Neural cell (in vitro differentiated cells): ENCODE measurements around the gene MPHOSPH8. TPM values are rescaled to one million over a fixed set of nuclear protein-coding genes. Genes with fewer than 3 reads are reported as not detected.

Experiments
- H2AFZ ChIP-seq: fragments of 200-600, 300-800 bp; sonication (generic), shearing (Covaris generic); 2 replicates; pipeline ENCODE4 v1.6.0; 2014; ENCODE audit warnings: low read depth, mild to moderate bottlenecking, antibody characterized with exemption, low read length, moderate library complexity
- H3F3A ChIP-seq: fragments of 200-600 bp; shearing (Covaris generic); 2 replicates; pipeline ENCODE4 v1.6.1; 2016; ENCODE audit warnings: mild to moderate bottlenecking, moderate library complexity, mixed read lengths, antibody characterized with exemption, low read length; ENCODE audit not compliant: insufficient read depth, poor library complexity, severe bottlenecking
- H3K27ac ChIP-seq: fragments of 200-600, 300-800 bp; sonication (generic), shearing (Covaris generic); 2 replicates; pipeline ENCODE4 v1.5.1; 2014; ENCODE audit warnings: mild to moderate bottlenecking, low read length, moderate library complexity
- H3K27me3 ChIP-seq: fragments of 300-800, 200-600 bp; sonication (generic), shearing (Covaris generic); 2 replicates; pipeline ENCODE4 v1.6.0; 2014; ENCODE audit warnings: mild to moderate bottlenecking, low read depth, low read length, moderate library complexity; ENCODE audit not compliant: insufficient read depth
- H3K36me3 ChIP-seq: fragments of 300-800, 200-600 bp; sonication (generic), shearing (Covaris generic); 2 replicates; pipeline ENCODE4 v1.5.1; 2014; ENCODE audit warnings: mild to moderate bottlenecking, antibody characterized with exemption, low read length, moderate library complexity; ENCODE audit not compliant: insufficient read depth
- H3K4me2 ChIP-seq: fragments of 300-800, 200-600 bp; sonication (generic), shearing (Covaris generic); 2 replicates; pipeline ENCODE4 v1.6.0; 2014; ENCODE audit warnings: mild to moderate bottlenecking, low read length
- H3K4me3 ChIP-seq: fragments of 300-800, 200-600 bp; sonication (generic), shearing (Covaris generic); 2 replicates; pipeline ENCODE4 v1.5.1; 2014; ENCODE audit warnings: mild to moderate bottlenecking, low read length, moderate library complexity
- H3K79me2 ChIP-seq: fragments of 200-600 bp; shearing (Covaris generic); replicated peaks from 2 replicates; pipeline ENCODE4 v1.6.0; 2014; ENCODE audit warnings: mild to moderate bottlenecking, low read length, moderate library complexity; ENCODE audit not compliant: insufficient read depth
- H3K9ac ChIP-seq: fragments of 300-800, 200-600 bp; sonication (generic), shearing (Covaris generic); 2 replicates; pipeline ENCODE4 v1.6.1; 2016; ENCODE audit warnings: mild to moderate bottlenecking, low read length, mixed read lengths
- H3K9me2 ChIP-seq: fragments of 200-600 bp; shearing (Covaris generic); 2 replicates; pipeline ENCODE4 v1.6.1; 2016; ENCODE audit warnings: mild to moderate bottlenecking, low read length, mixed read lengths; ENCODE audit not compliant: insufficient read depth
- H3K9me3 ChIP-seq: fragments of 200-600, 300-800 bp; sonication (generic), shearing (Covaris generic); 2 replicates; pipeline ENCODE4 v1.6.1; 2016; ENCODE audit warnings: mild to moderate bottlenecking, mixed run types, low read length, moderate library complexity, mixed read lengths
- H4K20me1 ChIP-seq: fragments of 200-600 bp; shearing (Covaris generic); 2 replicates; pipeline ENCODE4 v1.6.1; 2016; ENCODE audit warnings: mild to moderate bottlenecking, mixed run types; ENCODE audit not compliant: insufficient read depth
- CTCF ChIP-seq: fragments of 450-650 bp; IDR thresholded peaks from 2 replicates; pipeline ENCODE4 v1.5.1; 2014; ENCODE audit warnings: antibody characterized with exemption, mild to moderate bottlenecking, moderate library complexity; ENCODE audit not compliant: poor library complexity, severe bottlenecking
- EP300 ChIP-seq: fragments of 450-650 bp; conservative IDR thresholded peaks from 2 replicates; pipeline ENCODE4 v1.6.1; 2014; ENCODE audit warnings: antibody characterized with exemption, mild to moderate bottlenecking, moderate library complexity; ENCODE audit not compliant: poor library complexity, severe bottlenecking
- EZH2 ChIP-seq: fragments of 200-600, 300-800 bp; shearing (Covaris generic), sonication (generic); IDR thresholded peaks from 2 replicates; pipeline ENCODE4 v1.6.1; 2014; ENCODE audit warnings: antibody characterized with exemption, low read length, borderline replicate concordance, mild to moderate bottlenecking; ENCODE audit not compliant: insufficient read depth, poor library complexity, severe bottlenecking
- MXI1 ChIP-seq: fragments of 450-650 bp; conservative IDR thresholded peaks from 2 replicates; pipeline ENCODE4 v1.6.1; 2014; ENCODE audit warnings: antibody characterized with exemption, mild to moderate bottlenecking; ENCODE audit not compliant: poor library complexity, severe bottlenecking
- POLR2AphosphoS5 ChIP-seq: IDR thresholded peaks from 2 replicates; pipeline ENCODE4 v1.6.1; 2012
- RAD21 ChIP-seq: fragments of 450-650 bp; conservative IDR thresholded peaks from 2 replicates; pipeline ENCODE4 v1.6.1; 2014; ENCODE audit warnings: antibody characterized with exemption, mild to moderate bottlenecking, moderate library complexity
- REST ChIP-seq: IDR thresholded peaks from 2 replicates; pipeline ENCODE4 v1.6.1; 2012; ENCODE audit warnings: borderline replicate concordance
- SMC3 ChIP-seq: fragments of 450-650 bp; conservative IDR thresholded peaks from 2 replicates; pipeline ENCODE4 v1.6.1; 2014; ENCODE audit warnings: antibody characterized with exemption, mild to moderate bottlenecking, moderate library complexity; ENCODE audit not compliant: poor library complexity
- TAF1 ChIP-seq: IDR thresholded peaks from 2 replicates; pipeline ENCODE4 v1.6.1; 2012; ENCODE audit warnings: low read depth
- polyA plus RNA-seq: library from polyadenylated mRNA; depleted of rRNA; stranded (reverse); fragments of >200 nt; gene quantifications from 2 replicates; pipeline ENCODE4 v1.2.3, GENCODE V29; 2014

MPHOSPH8 gene
- polyA plus RNA-seq, 1 donor from 2014 or later: 35.0 TPM

DNA sequence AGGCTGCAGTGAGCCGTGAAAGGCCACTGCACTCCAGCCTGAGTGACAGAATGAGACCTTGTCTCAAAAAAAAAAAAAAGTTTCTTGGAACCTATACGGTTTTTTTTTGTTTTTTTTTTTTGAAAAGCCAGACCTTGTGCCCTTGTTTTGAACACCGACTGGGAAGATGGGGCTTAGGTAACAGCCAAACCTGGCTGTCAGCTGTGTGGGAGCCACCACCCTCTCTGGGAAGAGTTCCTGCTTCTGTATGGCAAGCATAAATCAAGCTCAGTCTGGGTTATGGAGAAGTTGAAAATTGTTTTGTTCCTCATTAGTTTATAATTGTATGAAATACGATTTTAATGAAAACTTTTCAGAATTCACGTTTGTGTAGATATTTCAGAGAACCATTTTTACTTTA is 39.5 kb downstream of the MPHOSPH8 start:
- H3K9me3 ChIP-seq: no peaks in the 10 kb centered on the region
- no peaks in the 10 kb centered on the region for H3K79me2 ChIP-seq
- no peaks in the 10 kb centered on the region for H3F3A ChIP-seq
- H4K20me1 ChIP-seq: no peaks in the 10 kb centered on the region
- TF ChIP-seq RAD21: no peak
- no peak for TF ChIP-seq TAF1
- no peak for TF ChIP-seq REST
- TF ChIP-seq SMC3: no peak
- no peak for TF ChIP-seq POLR2AphosphoS5
- no peak for TF ChIP-seq MXI1
- no peak for TF ChIP-seq CTCF
- TF ChIP-seq EP300: no peak
- TF ChIP-seq EZH2: no peak
- H3K27ac ChIP-seq: no peak overlapping the region
- H3K4me3 ChIP-seq: no peak overlapping the region
- H3K27me3 ChIP-seq: no peaks in the 10 kb centered on the region
- no peak overlapping the region for H2AFZ ChIP-seq
- H3K4me2 ChIP-seq: no peak overlapping the region
- peaks cover 7% of the 10 kb centered on the region for H3K36me3 ChIP-seq
- H3K9ac ChIP-seq: no peak overlapping the region
- no peaks in the 10 kb centered on the region for H3K9me2 ChIP-seq

GRCh38 chr13:19673473-19674430 is 40.3 kb downstream of the MPHOSPH8 start:
- no peak for TF ChIP-seq MXI1
- H2AFZ ChIP-seq: no peak overlapping the region
- H3K27me3 ChIP-seq: no peaks in the 10 kb centered on the region
- no peaks in the 10 kb centered on the region for H4K20me1 ChIP-seq
- H3K9me3 ChIP-seq: no peaks in the 10 kb centered on the region
- no peaks in the 10 kb centered on the region for H3F3A ChIP-seq
- H3K27ac ChIP-seq: no peak overlapping the region
- H3K36me3 ChIP-seq: peaks cover 11% of the 10 kb centered on the region
- no peak overlapping the region for H3K4me3 ChIP-seq
- H3K4me2 ChIP-seq: no peak overlapping the region
- H3K79me2 ChIP-seq: no peaks in the 10 kb centered on the region
- no peak overlapping the region for H3K9ac ChIP-seq
- no peaks in the 10 kb centered on the region for H3K9me2 ChIP-seq
